BJ (cell line): ENCODE data around the gene ADGRD2. TPM values are rescaled to one million over a fixed set of nuclear protein-coding genes. Genes with fewer than 3 reads are reported as not detected.

Experiments
- CTCF ChIA-PET: fragments of 350-600 bp; formaldehyde crosslinking; extraction: SDS; loops from one replicate; lab custom pipeline; 2021; ENCODE audit warnings: antibody characterized with exemption, inconsistent platforms; lab: Yijun Ruan, JAX
- POLR2A ChIA-PET: fragments of 300-600 bp; sonication (Branson Sonifier 250); formaldehyde crosslinking; extraction: SDS; loops from one replicate; lab custom pipeline; 2021; ENCODE audit warnings: antibody characterized with exemption; lab: Charles Lee
- DNase-seq: peaks from one replicate; pipeline ENCODE4 v3.0.0-alpha.2; 2011; ENCODE audit warnings: low read depth
- H3K27me3 ChIP-seq: 2 replicates; pipeline ENCODE4 v1.6.0; 2011; ENCODE audit warnings: low read length; ENCODE audit not compliant: control insufficient read depth, insufficient read depth
- H3K36me3 ChIP-seq: 2 replicates; pipeline ENCODE4 v1.5.1; 2011; ENCODE audit warnings: low read length; ENCODE audit not compliant: control insufficient read depth, insufficient read depth
- H3K4me3 ChIP-seq: 2 replicates; pipeline ENCODE4 v1.5.1; 2011; ENCODE audit warnings: low read depth, mild to moderate bottlenecking, control low read depth, low read length
- CTCF ChIP-seq: IDR thresholded peaks from 2 replicates; pipeline ENCODE4 v1.5.1; 2011; ENCODE audit warnings: low read depth, mild to moderate bottlenecking, control low read depth, inconsistent platforms, low read length, moderate library complexity; ENCODE audit not compliant: insufficient read depth
- polyA plus RNA-seq: library from polyadenylated mRNA; depleted of rRNA; stranded (reverse); fragments of >200 nt; gene quantifications from 2 replicates; pipeline ENCODE4 v1.2.3, GENCODE V29; 2011

The ADGRD2 gene
- polyA plus RNA-seq, 1 experiment, result not detected

- TF ChIP-seq CTCF, result no peak
These were observed 54.3 kb downstream of the ADGRD2 start for GRCh38 chr9:124504530-124505005.

DNA sequence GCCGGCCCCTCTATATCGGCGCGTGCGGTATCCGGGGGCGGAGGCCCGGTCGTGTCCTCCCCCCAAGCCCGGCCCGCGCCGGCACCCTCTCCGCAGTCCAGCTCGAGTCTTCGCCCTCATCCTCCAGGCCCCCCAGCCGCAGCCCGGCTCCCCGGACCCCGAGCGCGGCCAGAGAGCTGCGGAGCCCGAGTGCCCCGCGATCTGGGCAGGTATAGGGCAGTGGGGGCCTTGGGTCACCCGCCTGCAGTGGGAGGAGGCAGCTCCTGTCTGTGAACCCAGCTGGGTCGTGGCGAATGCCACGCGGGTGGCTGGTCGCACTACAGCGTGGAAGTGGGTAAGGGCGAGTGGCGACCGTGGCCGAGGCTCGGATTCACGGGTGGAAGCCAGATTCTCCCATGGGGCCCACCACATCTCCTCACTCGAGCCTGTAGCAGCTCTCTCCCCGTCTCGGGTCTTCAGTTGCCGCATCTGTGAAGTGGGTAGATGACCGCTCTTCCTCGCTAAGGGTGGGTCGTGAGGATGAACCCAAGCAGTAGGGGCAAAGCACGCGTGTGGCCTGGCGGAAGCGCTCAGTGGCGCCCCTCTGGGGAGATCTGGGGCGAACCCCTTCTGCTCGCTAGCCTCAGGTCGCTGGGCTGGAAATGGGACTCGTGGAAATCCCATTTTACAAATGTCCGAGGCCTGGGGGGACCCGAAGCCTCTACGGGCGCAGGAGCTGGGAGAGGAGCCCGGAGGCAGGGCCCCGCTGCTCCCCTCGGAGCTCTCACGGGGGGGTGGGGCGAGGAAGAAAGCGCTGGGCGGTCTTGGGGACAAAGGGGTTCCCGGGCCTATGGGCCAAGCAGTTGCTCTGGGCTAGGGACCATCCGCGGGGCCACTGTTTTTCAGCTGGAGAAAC, 55.0 kb downstream of the ADGRD2 start:
- ChIA-PET CTCF (interaction anchor here (0.6 to 1.2 kb wide), 2 partner anchors 31 to 206 kb away, joined by 3 read pairs; no protein-coding TSS in a partner anchor), POLR2A (no interaction called here)
- no peak for TF ChIP-seq CTCF
- DNase-seq, result no peak
- Histone ChIP-seq H3K36me3 (no peaks in the 10 kb centered on the region), H3K27me3 (peaks cover 46% of the 10 kb centered on the region), H3K4me3 (no peak overlapping the region)

More at GRCh38 chr9:124504530-124505005, 54.3 kb downstream of the ADGRD2 start:
- no peak for DNase-seq
- Histone ChIP-seq H3K4me3 (no peak overlapping the region), H3K36me3 (no peaks in the 10 kb centered on the region), H3K27me3 (peaks cover 48% of the 10 kb centered on the region)
- CTCF ChIA-PET, result interaction anchor here (0.7 kb wide), 1 partner anchor 15 kb away, joined by 5 read pairs; no protein-coding TSS in a partner anchor
- POLR2A ChIA-PET, result no interaction called here

DNA sequence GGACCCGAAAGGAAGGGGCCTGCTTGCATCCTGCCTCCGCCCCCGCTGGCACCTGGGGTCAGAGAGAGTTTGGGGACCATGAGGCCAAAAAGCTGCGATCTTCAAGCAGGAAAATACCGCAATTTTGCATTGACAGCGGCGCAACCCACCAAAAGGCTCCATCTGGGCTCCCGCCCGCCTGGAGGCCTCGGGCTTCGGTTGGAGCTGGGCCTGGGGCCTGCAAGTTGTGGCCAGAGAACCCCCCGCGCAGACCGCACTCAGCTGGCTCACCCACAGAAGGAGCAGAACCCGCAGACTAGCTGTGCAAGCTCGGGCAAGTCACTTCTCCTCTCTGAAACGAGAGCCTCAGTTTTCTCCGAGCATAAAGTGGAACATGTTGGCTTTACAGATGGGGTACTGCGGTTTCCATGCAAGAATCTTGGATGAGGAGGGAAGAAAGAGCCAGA, 55.7 kb downstream of the ADGRD2 start:
- ChIA-PET CTCF (interaction anchor here (1.2 kb wide), 1 partner anchor 30 kb away, joined by 3 read pairs; no protein-coding TSS in a partner anchor), POLR2A (no interaction called here)
- no peaks in the 10 kb centered on the region for H3K36me3 ChIP-seq
- peaks cover 44% of the 10 kb centered on the region for H3K27me3 ChIP-seq
- no peak overlapping the region for H3K4me3 ChIP-seq
- no peak for DNase-seq
- TF ChIP-seq CTCF, result no peak

DNA sequence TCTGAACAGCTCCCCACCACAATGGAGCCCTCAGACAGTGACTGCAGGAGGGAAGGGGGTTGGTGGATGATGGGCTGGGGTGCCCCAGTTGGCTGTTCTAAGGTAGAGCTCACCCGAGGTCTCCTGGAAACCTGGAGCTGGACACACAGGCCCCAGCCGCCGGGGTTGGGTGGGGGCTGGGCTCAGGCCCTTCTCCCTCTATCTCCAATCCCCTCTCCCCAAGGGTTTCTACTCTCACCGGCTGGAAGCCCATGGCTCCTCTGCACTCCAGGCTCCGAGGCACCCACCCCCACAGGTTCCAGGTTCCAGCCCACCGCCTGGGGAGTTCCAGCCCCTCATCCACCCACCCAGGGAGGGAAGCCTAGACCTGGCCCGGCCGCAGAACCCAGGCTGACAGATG, 56.2 kb downstream of the ADGRD2 start:
- POLR2A ChIA-PET, result no interaction called here
- H3K36me3 ChIP-seq, result no peaks in the 10 kb centered on the region
- H3K4me3 ChIP-seq, result no peak overlapping the region
- DNase-seq, result no peak
- TF ChIP-seq CTCF, result no peak
- CTCF ChIA-PET, result interaction anchor here (1.2 kb wide), 1 partner anchor 29 kb away, joined by 3 read pairs; no protein-coding TSS in a partner anchor
- H3K27me3 ChIP-seq, result peaks cover 40% of the 10 kb centered on the region
